ENCODE measurements around the gene ZC3H4.

- TF ChIP-seq CTCF (conservative IDR thresholded peaks at IDR 0.05; ENCODE audit: low read depth, low read length): no peak
- TF ChIP-seq EZH2 (IDR thresholded peaks at IDR 0.05; ENCODE audit: borderline replicate concordance, low read depth, low read length, poor library complexity, severe bottlenecking): no peak
These were observed 42.8 kb downstream of the ZC3H4 start for GRCh38 chr19:47070756-47071155.

All from A673 (cell line).